Heart left ventricle (tissue), 16 donors: ENCODE data around the gene HIGD1B. TPM values are rescaled to one million over a fixed set of nuclear protein-coding genes. Genes with fewer than 3 reads are reported as not detected.

ENCODE experiments used
- ATAC-seq, 4 donors: fragments of 200-7000 bp; cut with Tn5 transposase; one replicate each; pipeline ENCODE4 v1.9.1; 2020 to 2022; ENCODE audit warnings: moderate library complexity in 4 of 4, mild to moderate bottlenecking in 3 of 4, moderate number of reproducible peaks in 1 of 4
- DNase-seq, 5 donors: peaks; one replicate each; pipeline ENCODE4 v3.0.0-alpha.2; 2020
- H3K27ac ChIP-seq, 12 donors: fragments of 200-600 bp; sonication (generic) in 4 of 12; one replicate each; pipeline versions ENCODE4 v1.5.0 to v1.8.0; 2016 to 2022; ENCODE audit warnings: mild to moderate bottlenecking in 2 of 12
- H3K27me3 ChIP-seq, 9 donors: fragments of 200-600 bp; sonication (generic) in 2 of 9; one replicate each; pipeline versions ENCODE4 v1.5.1 to v1.8.0; 2016 to 2022; ENCODE audit warnings: mild to moderate bottlenecking in 3 of 9
- H3K36me3 ChIP-seq, 9 donors: fragments of 200-600 bp; sonication (generic) in 2 of 9; one replicate each; pipeline versions ENCODE4 v1.5.0 to v1.8.0; 2018 to 2022; ENCODE audit warnings: mild to moderate bottlenecking in 2 of 9
- H3K4me1 ChIP-seq, 12 donors: fragments of 200-600 bp; sonication (generic) in 4 of 12; one replicate each; pipeline versions ENCODE4 v1.5.0 to v1.8.0; 2016 to 2022; ENCODE audit warnings: mild to moderate bottlenecking in 3 of 12
- H3K4me3 ChIP-seq, 12 donors: fragments of 200-600 bp; sonication (generic) in 4 of 12; one replicate each; pipeline versions ENCODE4 v1.5.0 to v1.8.0; 2017 to 2022; ENCODE audit warnings: mild to moderate bottlenecking in 9 of 12, moderate library complexity in 4 of 12
- H3K9me3 ChIP-seq, 12 donors: fragments of 200-600 bp; sonication (generic) in 4 of 12; one replicate each; pipeline versions ENCODE4 v1.5.0 to v1.8.0; 2016 to 2022; ENCODE audit warnings: mild to moderate bottlenecking in 1 of 12
- POLR2A ChIP-seq, 2 donors: fragments of 450-650 bp; IDR thresholded peaks; one replicate each; pipeline ENCODE4 v1.6.1; 2017; ENCODE audit warnings: antibody characterized with exemption in 2 of 2, mild to moderate bottlenecking in 2 of 2, moderate library complexity in 2 of 2
- whole genome bisulfite sequencing, 4 donors: extraction: QIAGEN DNeasy Blood & Tissue Kit in 2 of 4; methylation state at CpG; one replicate each; pipeline versions ENCODE4 v1.1.5 to v1.1.7; 2013 to 2018; 5-methylcytosine and 5-hydroxymethylcytosine counted together
- intact Hi-C, 10 donors: fragments of 100-400 bp; cut with DNase I; formaldehyde crosslinking; loops; one replicate each; pipeline versions ENCODE4 v1.11.1 to v1.14.2; 2022
- polyA plus RNA-seq, 2 donors: library from polyadenylated mRNA; stranded (reverse); fragments of 200-250 nt; gene quantifications; one replicate each; pipeline ENCODE4 v1.2.3, GENCODE V29; 2013
- total RNA-seq, 9 donors: library from RNA; depleted of rRNA in 2 of 9; stranded (reverse); fragments of >200 nt in 2 of 9; fragmentation: NEBNext Ultra II Directional in 3 of 9; extraction: Animal tissue kit (Norgen Biotek cat#: 25700) in 3 of 9; gene quantifications; one replicate each; pipeline versions ENCODE4 v1.1.0 to v1.2.4, GENCODE V29; 2016 to 2023
- TF ChIP-seq, protein P1 (sequence below), 12 donors: fragments of 200-600 bp; sonication (generic) in 4 of 12; IDR thresholded peaks; one replicate each; pipeline versions ENCODE4 v1.5.0 to v1.8.0; 2018 to 2022; ENCODE audit warnings: antibody characterized with exemption in 12 of 12, mild to moderate bottlenecking in 5 of 12
- donor health status: ischemic (EF 13 %, LVEDD 7.1; RV severe dilation, severe dysfunction).
- donor health status: healthy with polysubstance abuse.
- donor health status: DM: no; HTN: yes; CAD: no.
- donor health status: DM: no; HTN: no; CAD: no.
- donor health status: ischemic (EF 25% LVEDD 6.9; RV normal size, moderate dysfunction).
- donor health status: ischemic (EF 25% LVEDD 5.7; RV mildly dilated, moderate dysfunction).
- donor health status: healthy.
- donor health status: DM: yes; HTN: yes; CAD: no.
- donor health status: ischemic (EF 35%, LVEDD 5.7; RV mildly dilated, moderate dysfunction).
- donor health status: nonischemic (EF 11% LVEDD 7.7; RV severe dilation, severe dysfunction).
- donor health status: DM: yes; HTN: yes; CAD: no.
- donor health status: PGD.
- donor health status: ischemic (EF 29% LVEDD 5.4; RV normal size, mild dysfunction).
- donor health status: nonischemic (EF 23%, LVEDD 6.1; RV moderate dilation, normal function).

The HIGD1B gene
- total and polyA plus RNA-seq, 11 donors = 4.3 to 30.9 (median 13.5) TPM

GRCh38 chr17:44877121-44877520 lies 29.4 kb downstream of the HIGD1B start:
- H3K4me3 ChIP-seq = no peak overlapping the region

DNA sequence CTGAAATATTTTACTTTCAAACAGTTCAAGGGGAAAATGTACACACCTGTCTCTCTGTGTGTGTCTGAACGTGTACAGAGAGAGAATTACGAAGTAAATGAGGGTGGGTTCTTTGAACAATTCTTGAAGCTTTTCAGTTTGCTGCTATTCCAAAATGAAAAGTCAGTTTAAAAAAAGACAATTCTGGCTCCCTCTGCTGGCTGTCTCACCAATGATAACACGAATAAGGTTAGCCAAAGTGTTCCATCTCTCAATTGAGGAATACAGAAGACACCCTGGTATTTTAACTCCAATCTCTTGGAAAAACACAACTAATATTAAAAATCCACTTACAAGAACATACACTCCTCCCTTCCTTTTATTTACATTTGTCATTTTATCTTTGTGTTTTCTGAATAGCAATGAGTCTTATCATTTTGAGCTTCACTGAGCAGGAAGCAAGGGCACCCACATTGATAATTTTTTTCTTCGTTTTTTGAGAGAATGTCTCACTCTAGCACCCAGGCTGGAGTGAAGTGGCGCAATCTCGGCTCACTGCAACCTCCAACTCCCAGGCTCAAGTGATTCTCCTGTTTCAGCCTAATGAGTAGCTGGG lies 31.0 kb downstream of the HIGD1B start:
- intact Hi-C loops = no loop called here
- ATAC-seq (no peak), DNase-seq (no peak)
- Histone ChIP-seq H3K4me3 (no peak overlapping the region), H3K4me1 (no peaks in the 10 kb centered on the region), H3K27ac (no peak overlapping the region), H3K36me3 (peaks cover 0 to 97% (median 88%) of the 10 kb centered on the region in 9 donors), H3K9me3 (no peaks in the 10 kb centered on the region), H3K27me3 (no peaks in the 10 kb centered on the region)
- TF ChIP-seq POLR2A (IDR thresholded peaks at IDR 0.05) = no peak
- TF ChIP-seq, protein P1, sequence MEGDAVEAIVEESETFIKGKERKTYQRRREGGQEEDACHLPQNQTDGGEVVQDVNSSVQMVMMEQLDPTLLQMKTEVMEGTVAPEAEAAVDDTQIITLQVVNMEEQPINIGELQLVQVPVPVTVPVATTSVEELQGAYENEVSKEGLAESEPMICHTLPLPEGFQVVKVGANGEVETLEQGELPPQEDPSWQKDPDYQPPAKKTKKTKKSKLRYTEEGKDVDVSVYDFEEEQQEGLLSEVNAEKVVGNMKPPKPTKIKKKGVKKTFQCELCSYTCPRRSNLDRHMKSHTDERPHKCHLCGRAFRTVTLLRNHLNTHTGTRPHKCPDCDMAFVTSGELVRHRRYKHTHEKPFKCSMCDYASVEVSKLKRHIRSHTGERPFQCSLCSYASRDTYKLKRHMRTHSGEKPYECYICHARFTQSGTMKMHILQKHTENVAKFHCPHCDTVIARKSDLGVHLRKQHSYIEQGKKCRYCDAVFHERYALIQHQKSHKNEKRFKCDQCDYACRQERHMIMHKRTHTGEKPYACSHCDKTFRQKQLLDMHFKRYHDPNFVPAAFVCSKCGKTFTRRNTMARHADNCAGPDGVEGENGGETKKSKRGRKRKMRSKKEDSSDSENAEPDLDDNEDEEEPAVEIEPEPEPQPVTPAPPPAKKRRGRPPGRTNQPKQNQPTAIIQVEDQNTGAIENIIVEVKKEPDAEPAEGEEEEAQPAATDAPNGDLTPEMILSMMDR (IDR thresholded peaks at IDR 0.05) = peak; percentile 34 to 73 (median 60)
- 48 to 54% (median 50%) methylated on average over 6 of the region's 6 CpGs for WGBS, 4 donors

More at GRCh38 chr17:44877121-44877520, 29.4 kb downstream of the HIGD1B start:
- TF ChIP-seq, protein P1 (IDR thresholded peaks at IDR 0.05) = no peak
- TF ChIP-seq POLR2A (IDR thresholded peaks at IDR 0.05) = no peak
- Histone ChIP-seq H3K9me3 (no peaks in the 10 kb centered on the region), H3K27ac (no peak overlapping the region), H3K4me1 (peaks cover 0 to 9% (median 0%) of the 10 kb centered on the region in 12 donors), H3K27me3 (no peaks in the 10 kb centered on the region), H3K36me3 (peaks cover 0 to 96% (median 85%) of the 10 kb centered on the region in 9 donors)
- intact Hi-C loops = no loop called here
- DNase-seq (no peak), ATAC-seq (no peak)
- 84 to 90% (median 88%) methylated on average over 5 of the region's 5 CpGs for WGBS, 4 donors

DNA sequence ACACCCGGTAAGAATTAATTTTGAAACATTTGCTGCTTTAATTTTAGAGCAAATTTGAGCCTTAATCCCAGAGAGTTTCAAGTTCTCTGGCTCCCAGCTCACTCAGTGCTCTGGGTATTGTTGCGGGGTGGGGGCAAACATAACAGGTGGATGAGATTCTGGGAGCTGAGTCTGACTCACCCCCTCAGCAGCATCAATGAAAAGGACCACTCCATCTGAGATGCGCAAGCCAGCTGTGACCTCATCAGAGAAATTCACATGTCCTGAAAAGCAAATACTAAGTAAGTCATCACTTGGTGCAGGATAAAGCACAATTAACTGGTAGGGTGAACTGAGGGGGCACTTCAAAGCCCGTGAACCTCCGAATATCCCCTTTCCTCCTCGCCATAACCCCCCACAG lies 31.7 kb downstream of the HIGD1B start:
- Histone ChIP-seq H3K4me1 (no peaks in the 10 kb centered on the region), H3K27ac (no peak overlapping the region), H3K27me3 (no peaks in the 10 kb centered on the region), H3K36me3 (peaks cover 0 to 99% (median 90%) of the 10 kb centered on the region in 9 donors), H3K9me3 (no peaks in the 10 kb centered on the region), H3K4me3 (no peak overlapping the region)
- 86 to 99% (median 93%) methylated on average over 6 of the region's 6 CpGs for WGBS, 4 donors
- TF ChIP-seq POLR2A (IDR thresholded peaks at IDR 0.05) = no peak
- TF ChIP-seq, protein P1 (IDR thresholded peaks at IDR 0.05) = no peak
- intact Hi-C loops = no loop called here
- DNase-seq = no peak
- ATAC-seq = no peak

- TF ChIP-seq, protein P1 (IDR thresholded peaks at IDR 0.05) = no peak
- TF ChIP-seq POLR2A (IDR thresholded peaks at IDR 0.05) = no peak
- Histone ChIP-seq H3K9me3 (no peaks in the 10 kb centered on the region), H3K27me3 (no peaks in the 10 kb centered on the region), H3K27ac (no peak overlapping the region), H3K4me1 (no peaks in the 10 kb centered on the region), H3K36me3 (peaks cover 0 to 99% (median 90%) of the 10 kb centered on the region in 9 donors), H3K4me3 (no peak overlapping the region)
- no peak for ATAC-seq
- no peak for DNase-seq
- 92 to 95% (median 94%) methylated on average over 2 of the region's 2 CpGs for WGBS, 4 donors
- intact Hi-C loops = no loop called here
Observed at GRCh38 chr17:44880062-44880461, 32.4 kb downstream of the HIGD1B start.
